NCI-H2081 (cell line): ENCODE results near the gene ABCA3.
"Not testable (repeated sequence)": the region's sequence is repeated elsewhere in the genome, so short reads cannot be mapped to it uniquely, and the experiment has no call there.

Experiments
- DNase-seq, 2 experiments: peaks; one replicate each; lab custom pipeline; 2025; lab: John Stamatoyannopoulos, UW

ABCA3 gene

GRCh38 chr16:2280981-2281542 lies 59.5 kb downstream of the ABCA3 start:
- no peak for DNase-seq

GRCh38 chr16:2280461-2280860 lies 60.1 kb downstream of the ABCA3 start:
- DNase-seq: no peak

- no peak for DNase-seq
These were observed 61.4 kb downstream of the ABCA3 start for GRCh38 chr16:2278956-2279800.

GRCh38 chr16:2278272-2278608 lies 62.3 kb downstream of the ABCA3 start:
- DNase-seq: no peak

- no peak for DNase-seq
These were observed 62.9 kb downstream of the ABCA3 start for GRCh38 chr16:2277466-2278271.

- no peak for DNase-seq
These were observed 63.9 kb downstream of the ABCA3 start for GRCh38 chr16:2276368-2277195.

GRCh38 chr16:2275476-2276367 lies 64.8 kb downstream of the ABCA3 start:
- DNase-seq: no peak

- DNase-seq: no peak
These were observed 66.6 kb downstream of the ABCA3 start for GRCh38 chr16:2273931-2274330.

GRCh38 chr16:2273484-2273883 lies 67.0 kb downstream of the ABCA3 start:
- DNase-seq: no peak

GRCh38 chr16:2271848-2272461 lies 68.6 kb downstream of the ABCA3 start:
- no peak for DNase-seq

GRCh38 chr16:2270588-2271470 lies 69.7 kb downstream of the ABCA3 start:
- DNase-seq: no peak

- DNase-seq: no peak
These were observed 70.5 kb downstream of the ABCA3 start for GRCh38 chr16:2270070-2270462.

- DNase-seq: peak; percentile 93 to 95
These were observed 72.4 kb downstream of the ABCA3 start, which contains the start of gene RNPS1 for GRCh38 chr16:2267913-2268666. RNPS1 (minus strand) TSS chr16:2268126; CDS start chr16:2264643, 3,483 bp downstream.

- DNase-seq: not testable (repeated sequence)
These were observed 73.0 kb downstream of the ABCA3 start for GRCh38 chr16:2267505-2267912.

GRCh38 chr16:2266887-2267286 lies 73.6 kb downstream of the ABCA3 start:
- not testable (repeated sequence) for DNase-seq

- DNase-seq: not testable (repeated sequence)
These were observed 77.5 kb downstream of the ABCA3 start for GRCh38 chr16:2263026-2263425.

- no peak for DNase-seq
These were observed 80.3 kb downstream of the ABCA3 start for GRCh38 chr16:2260250-2260649.

GRCh38 chr16:2258530-2258929 lies 82.0 kb downstream of the ABCA3 start:
- not testable (repeated sequence) for DNase-seq

GRCh38 chr16:2257726-2258125 lies 82.8 kb downstream of the ABCA3 start:
- DNase-seq: no peak
